Ishikawa (cell line): ENCODE measurements around the gene CETP.

Source experiments
- CEBPB ChIP-seq: IDR thresholded peaks from 2 replicates; pipeline ENCODE4 v1.6.1; 2012
- CREB1 ChIP-seq: IDR thresholded peaks from 2 replicates; pipeline ENCODE4 v1.6.1; 2012; ENCODE audit warnings: low read depth
- EGR1 ChIP-seq: IDR thresholded peaks from 2 replicates; pipeline ENCODE4 v1.6.1; 2012
- EP300 ChIP-seq: IDR thresholded peaks from 2 replicates; pipeline ENCODE4 v1.6.1; 2012; ENCODE audit warnings: borderline replicate concordance
- FOXM1 ChIP-seq: IDR thresholded peaks from 2 replicates; pipeline ENCODE4 v1.6.1; 2012; ENCODE audit warnings: low read depth, borderline replicate concordance
- MAX ChIP-seq: IDR thresholded peaks from 2 replicates; pipeline ENCODE4 v1.6.1; 2012
- NFIC ChIP-seq: IDR thresholded peaks from 2 replicates; pipeline ENCODE4 v1.6.1; 2012
- RAD21 ChIP-seq: IDR thresholded peaks from 2 replicates; pipeline ENCODE4 v1.6.1; 2012; ENCODE audit warnings: low read depth
- REST ChIP-seq: IDR thresholded peaks from 2 replicates; pipeline ENCODE4 v1.6.1; 2012; ENCODE audit warnings: low read depth, mild to moderate bottlenecking
- TAF1 ChIP-seq: IDR thresholded peaks from 2 replicates; pipeline ENCODE4 v1.6.1; 2012; ENCODE audit warnings: low read depth, mild to moderate bottlenecking
- TCF12 ChIP-seq: IDR thresholded peaks from 2 replicates; pipeline ENCODE4 v1.6.1; 2012; ENCODE audit warnings: low read depth
- TEAD4 ChIP-seq: IDR thresholded peaks from 2 replicates; pipeline ENCODE4 v1.6.1; 2012
- USF1 ChIP-seq: IDR thresholded peaks from 2 replicates; pipeline ENCODE4 v1.6.1; 2012
- YY1 ChIP-seq: IDR thresholded peaks from 2 replicates; pipeline ENCODE4 v1.6.1; 2012; ENCODE audit warnings: low read depth
- ZBTB7A ChIP-seq: IDR thresholded peaks from 2 replicates; pipeline ENCODE4 v1.6.1; 2012; ENCODE audit warnings: low read depth

CETP gene

GRCh38 chr16:56939801-56940200 is 21.9 kb upstream of the CETP start:
- no peak for TF ChIP-seq CREB1
- TF ChIP-seq TEAD4: no peak

- TF ChIP-seq TEAD4: no peak
- no peak for TF ChIP-seq TAF1
- TF ChIP-seq EP300: no peak
- TF ChIP-seq TCF12: no peak
- TF ChIP-seq YY1: no peak
- TF ChIP-seq MAX: no peak
- no peak for TF ChIP-seq ZBTB7A
- no peak for TF ChIP-seq RAD21
- TF ChIP-seq FOXM1: no peak
- TF ChIP-seq USF1: no peak
- TF ChIP-seq NFIC: no peak
- no peak for TF ChIP-seq CREB1
- TF ChIP-seq EGR1: no peak
- TF ChIP-seq REST: no peak
- TF ChIP-seq CEBPB: no peak
These were observed 20.7 kb upstream of the CETP start for GRCh38 chr16:56941092-56941491.

GRCh38 chr16:56941856-56942331 is 19.9 kb upstream of the CETP start:
- TF ChIP-seq RAD21 (no peak), TAF1 (no peak), EGR1 (no peak), NFIC (no peak), EP300 (no peak), ZBTB7A (no peak), TEAD4 (no peak), CREB1 (no peak), USF1 (no peak), FOXM1 (no peak), MAX (no peak), TCF12 (no peak), REST (no peak), CEBPB (no peak), YY1 (no peak)

GRCh38 chr16:56943761-56944375 is 17.9 kb upstream of the CETP start:
- TF ChIP-seq YY1 (no peak), RAD21 (no peak), TEAD4 (no peak), REST (no peak), CREB1 (no peak), TCF12 (no peak), EP300 (no peak)
